Measurements from ENCODE around the gene LARGE1.
"Not testable (repeated sequence)": the region's sequence is repeated elsewhere in the genome, so short reads cannot be mapped to it uniquely, and the experiment has no call there.

LARGE1 gene

DNA sequence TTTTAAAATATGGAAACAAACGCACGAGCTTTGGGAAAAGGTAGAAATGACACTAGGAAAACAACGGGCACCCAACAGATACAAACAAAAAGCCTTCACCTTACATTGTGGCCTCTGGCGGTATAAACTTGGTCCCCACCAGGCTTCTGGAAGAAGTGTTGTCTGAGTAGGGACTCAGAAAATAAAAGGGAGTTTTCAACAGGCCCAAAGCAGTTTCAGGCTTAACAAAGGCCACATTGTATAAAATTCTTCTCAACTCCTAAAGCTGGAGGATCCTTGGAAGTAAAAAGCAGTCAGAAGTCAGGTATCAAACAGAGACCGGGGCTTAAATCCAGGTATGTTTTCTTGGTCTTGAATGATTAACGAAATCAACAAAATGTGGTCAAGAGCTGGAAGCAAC, 61.0 kb downstream of the LARGE1 start:
- Mint-ChIP-seq H3K4me1 (no peaks in the 10 kb centered on the region), H3K9me3 (no peaks in the 10 kb centered on the region), H3K27ac (ENCODE audit: low read depth) (no peak overlapping the region), H3K36me3 (ENCODE audit: insufficient read depth) (no peaks in the 10 kb centered on the region), H3K4me3 (no peak overlapping the region), H3K27me3 (no peaks in the 10 kb centered on the region)
- ATAC-seq (replicated peaks; ENCODE audit: extremely low read depth, poor library complexity, severe bottlenecking), result no peak
- DNase-seq (ENCODE audit: low spot score in 2 of 2), result no peak

DNA sequence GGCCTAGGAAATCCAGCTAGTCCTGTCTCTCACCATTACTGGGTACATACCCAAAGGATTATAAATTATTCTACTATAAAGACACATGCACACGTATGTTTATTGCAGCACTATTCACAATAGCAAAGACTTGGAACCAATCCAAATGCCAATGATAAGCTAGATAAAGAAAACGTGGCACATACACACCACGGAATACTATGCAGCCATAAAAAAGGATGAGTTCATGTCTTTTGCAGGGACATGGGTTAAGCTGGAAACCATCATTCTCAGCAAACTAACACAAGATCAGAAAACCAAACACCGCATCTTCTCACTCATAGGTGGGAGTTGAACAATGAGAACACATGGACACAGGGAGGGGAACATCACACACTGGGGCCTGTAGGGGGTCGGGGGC, 61.6 kb downstream of the LARGE1 start:
- H3K36me3 Mint-ChIP-seq (ENCODE audit: insufficient read depth); ATAC-seq (replicated peaks; ENCODE audit: extremely low read depth, poor library complexity, severe bottlenecking); H3K27me3 Mint-ChIP-seq; H3K27ac Mint-ChIP-seq (ENCODE audit: low read depth); H3K4me1 Mint-ChIP-seq; H3K9me3 Mint-ChIP-seq; DNase-seq (ENCODE audit: low spot score in 2 of 2); H3K4me3 Mint-ChIP-seq: not testable (repeated sequence)

- not testable (repeated sequence) for H3K4me3 Mint-ChIP-seq; H3K9me3 Mint-ChIP-seq; ATAC-seq (replicated peaks; ENCODE audit: extremely low read depth, poor library complexity, severe bottlenecking); H3K36me3 Mint-ChIP-seq (ENCODE audit: insufficient read depth); H3K27ac Mint-ChIP-seq (ENCODE audit: low read depth); H3K27me3 Mint-ChIP-seq; DNase-seq (ENCODE audit: low spot score in 2 of 2)
- H3K4me1 Mint-ChIP-seq, result peaks cover 12% of the 10 kb centered on the region
Observed at GRCh38 chr22:33857767-33858166, 62.5 kb downstream of the LARGE1 start.

GRCh38 chr22:33854724-33855123, 65.6 kb downstream of the LARGE1 start:
- ATAC-seq (replicated peaks; ENCODE audit: extremely low read depth, poor library complexity, severe bottlenecking), result no peak
- H3K4me3 Mint-ChIP-seq, result peak overlapping the region; percentile 81
- no peak overlapping the region for H3K27ac Mint-ChIP-seq (ENCODE audit: low read depth)
- H3K27me3 Mint-ChIP-seq, result no peaks in the 10 kb centered on the region
- H3K4me1 Mint-ChIP-seq, result peaks cover 13% of the 10 kb centered on the region
- H3K36me3 Mint-ChIP-seq (ENCODE audit: insufficient read depth), result no peaks in the 10 kb centered on the region
- no peaks in the 10 kb centered on the region for H3K9me3 Mint-ChIP-seq
- DNase-seq (ENCODE audit: low spot score in 2 of 2), result no peak

GRCh38 chr22:33853200-33854097, 66.8 kb downstream of the LARGE1 start:
- peak overlapping the region; percentile 81 for H3K4me3 Mint-ChIP-seq
- no peaks in the 10 kb centered on the region for H3K36me3 Mint-ChIP-seq (ENCODE audit: insufficient read depth)
- peak overlapping the region; percentile 74 for H3K27ac Mint-ChIP-seq (ENCODE audit: low read depth)
- H3K9me3 Mint-ChIP-seq, result no peaks in the 10 kb centered on the region
- DNase-seq (ENCODE audit: low spot score in 2 of 2) (no peak), ATAC-seq (replicated peaks; ENCODE audit: extremely low read depth, poor library complexity, severe bottlenecking) (no peak)
- peaks cover 13% of the 10 kb centered on the region for H3K4me1 Mint-ChIP-seq
- H3K27me3 Mint-ChIP-seq, result no peaks in the 10 kb centered on the region

GRCh38 chr22:33851821-33852384, 68.4 kb downstream of the LARGE1 start:
- H3K4me3 Mint-ChIP-seq, result no peak overlapping the region
- ATAC-seq (replicated peaks; ENCODE audit: extremely low read depth, poor library complexity, severe bottlenecking) (no peak), DNase-seq (ENCODE audit: low spot score in 2 of 2) (no peak)
- H3K27me3 Mint-ChIP-seq, result no peaks in the 10 kb centered on the region
- no peaks in the 10 kb centered on the region for H3K36me3 Mint-ChIP-seq (ENCODE audit: insufficient read depth)
- peaks cover 13% of the 10 kb centered on the region for H3K4me1 Mint-ChIP-seq
- H3K27ac Mint-ChIP-seq (ENCODE audit: low read depth), result no peak overlapping the region
- no peaks in the 10 kb centered on the region for H3K9me3 Mint-ChIP-seq

GRCh38 chr22:33851240-33851639, 69.0 kb downstream of the LARGE1 start:
- Mint-ChIP-seq H3K9me3 (no peaks in the 10 kb centered on the region), H3K27ac (ENCODE audit: low read depth) (no peak overlapping the region), H3K4me1 (peaks cover 13% of the 10 kb centered on the region), H3K27me3 (no peaks in the 10 kb centered on the region), H3K4me3 (no peak overlapping the region), H3K36me3 (ENCODE audit: insufficient read depth) (no peaks in the 10 kb centered on the region)
- ATAC-seq (replicated peaks; ENCODE audit: extremely low read depth, poor library complexity, severe bottlenecking), result no peak
- DNase-seq (ENCODE audit: low spot score in 2 of 2), result no peak

DNA sequence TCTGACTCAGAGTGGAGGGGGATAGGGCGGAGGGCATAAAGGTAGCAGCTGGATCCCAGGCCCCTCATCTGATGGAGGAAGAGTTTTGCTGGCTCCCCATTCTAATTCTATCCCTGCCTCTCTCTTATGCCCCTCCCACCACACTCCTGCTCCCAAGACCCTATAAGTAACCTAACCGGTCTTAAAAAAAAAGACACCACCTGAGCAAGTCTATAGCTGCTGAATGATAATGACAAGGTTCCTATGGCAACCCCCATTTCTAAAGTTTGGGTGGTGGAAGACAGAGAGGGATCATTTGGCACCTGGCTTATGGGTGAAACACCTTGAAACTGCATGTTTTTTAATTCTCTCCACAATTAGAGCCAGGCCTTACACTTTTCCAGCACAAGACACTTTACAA, 69.6 kb downstream of the LARGE1 start:
- H3K36me3 Mint-ChIP-seq (ENCODE audit: insufficient read depth), result no peaks in the 10 kb centered on the region
- H3K27me3 Mint-ChIP-seq, result no peaks in the 10 kb centered on the region
- ATAC-seq (replicated peaks; ENCODE audit: extremely low read depth, poor library complexity, severe bottlenecking), result no peak

GRCh38 chr22:33850193-33850592, 70.1 kb downstream of the LARGE1 start:
- Mint-ChIP-seq H3K4me3 (no peak overlapping the region), H3K36me3 (ENCODE audit: insufficient read depth) (peaks cover 2% of the 10 kb centered on the region), H3K27me3 (no peaks in the 10 kb centered on the region), H3K9me3 (no peaks in the 10 kb centered on the region), H3K4me1 (peaks cover 13% of the 10 kb centered on the region), H3K27ac (ENCODE audit: low read depth) (no peak overlapping the region)
- no peak for ATAC-seq (replicated peaks; ENCODE audit: extremely low read depth, poor library complexity, severe bottlenecking)
- DNase-seq (ENCODE audit: low spot score in 2 of 2), result no peak

More for the DNA sequence above, 69.6 kb downstream of the LARGE1 start:
- Mint-ChIP-seq H3K27ac (ENCODE audit: low read depth) (no peak overlapping the region), H3K4me3 (no peak overlapping the region), H3K4me1 (peaks cover 13% of the 10 kb centered on the region), H3K9me3 (no peaks in the 10 kb centered on the region)
- no peak for DNase-seq (ENCODE audit: low spot score in 2 of 2)

- H3K4me3 Mint-ChIP-seq, result no peak overlapping the region
- DNase-seq (ENCODE audit: low spot score in 2 of 2) (no peak), ATAC-seq (replicated peaks; ENCODE audit: extremely low read depth, poor library complexity, severe bottlenecking) (no peak)
- H3K9me3 Mint-ChIP-seq, result no peaks in the 10 kb centered on the region
- no peak overlapping the region for H3K27ac Mint-ChIP-seq (ENCODE audit: low read depth)
- H3K36me3 Mint-ChIP-seq (ENCODE audit: insufficient read depth), result peaks cover 3% of the 10 kb centered on the region
- H3K4me1 Mint-ChIP-seq, result peaks cover 5% of the 10 kb centered on the region
- no peaks in the 10 kb centered on the region for H3K27me3 Mint-ChIP-seq
Observed at GRCh38 chr22:33848251-33848650, 72.0 kb downstream of the LARGE1 start.

DNA sequence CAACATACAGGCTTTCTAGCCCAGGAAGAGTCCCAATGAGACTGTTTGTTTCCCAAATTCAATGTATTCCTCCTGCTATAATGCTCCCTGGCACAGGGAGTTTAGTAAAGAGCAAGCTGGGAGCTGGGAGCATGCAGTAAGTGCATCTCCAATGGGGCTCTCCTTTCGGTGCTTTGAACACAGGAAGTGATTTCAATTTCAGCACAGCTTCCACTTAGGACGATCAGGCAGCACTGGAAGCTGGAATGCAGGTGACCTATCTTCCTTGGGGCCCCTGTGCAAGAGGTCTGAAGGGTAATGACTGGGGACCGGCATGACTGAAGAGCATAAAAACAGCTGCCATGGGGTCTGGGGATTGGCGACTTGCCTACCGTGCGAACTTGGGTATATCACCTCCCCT, 76.0 kb downstream of the LARGE1 start:
- Mint-ChIP-seq H3K9me3 (no peaks in the 10 kb centered on the region), H3K4me1 (no peaks in the 10 kb centered on the region), H3K27me3 (no peaks in the 10 kb centered on the region), H3K4me3 (no peak overlapping the region), H3K27ac (ENCODE audit: low read depth) (no peak overlapping the region), H3K36me3 (ENCODE audit: insufficient read depth) (peaks cover 3% of the 10 kb centered on the region)
- ATAC-seq (replicated peaks; ENCODE audit: extremely low read depth, poor library complexity, severe bottlenecking) (no peak), DNase-seq (ENCODE audit: low spot score in 2 of 2) (no peak)

DNA sequence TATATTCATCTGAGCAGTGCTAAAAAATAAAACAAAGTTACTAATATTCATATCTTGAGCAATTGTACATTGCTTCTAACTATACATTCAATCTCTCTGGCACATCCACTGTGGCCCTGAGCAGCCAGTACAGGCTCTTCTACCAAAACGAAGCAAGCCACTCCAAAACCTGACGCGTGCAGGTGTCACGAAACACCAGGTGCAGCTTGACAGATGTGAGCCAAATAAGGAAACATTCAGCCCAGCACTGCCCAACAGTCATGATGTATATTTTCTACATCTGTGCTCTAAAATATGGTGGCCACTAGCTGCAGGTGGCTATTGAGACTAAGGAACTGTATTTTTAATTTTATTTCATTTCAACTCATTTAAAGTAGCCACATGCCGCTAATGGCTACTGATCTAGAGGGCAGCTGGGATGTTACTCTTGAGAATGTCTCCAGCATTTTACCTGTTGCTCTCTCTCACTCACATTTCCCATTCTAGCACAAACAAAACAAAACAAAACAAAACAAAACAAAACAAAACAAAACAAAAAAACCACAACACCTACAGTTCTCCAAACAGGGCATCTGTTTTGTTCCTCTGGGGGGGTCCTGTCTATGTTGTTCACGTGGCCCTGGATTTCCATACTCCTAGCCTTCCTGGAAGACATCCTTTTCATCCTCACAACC, 77.7 kb downstream of the LARGE1 start:
- ATAC-seq (replicated peaks; ENCODE audit: extremely low read depth, poor library complexity, severe bottlenecking) (no peak), DNase-seq (ENCODE audit: low spot score in 2 of 2) (no peak)
- H3K4me3 Mint-ChIP-seq, result no peak overlapping the region
- peaks cover 3% of the 10 kb centered on the region for H3K36me3 Mint-ChIP-seq (ENCODE audit: insufficient read depth)
- no peaks in the 10 kb centered on the region for H3K27me3 Mint-ChIP-seq
- no peak overlapping the region for H3K27ac Mint-ChIP-seq (ENCODE audit: low read depth)
- H3K9me3 Mint-ChIP-seq, result no peaks in the 10 kb centered on the region
- H3K4me1 Mint-ChIP-seq, result no peaks in the 10 kb centered on the region

DNA sequence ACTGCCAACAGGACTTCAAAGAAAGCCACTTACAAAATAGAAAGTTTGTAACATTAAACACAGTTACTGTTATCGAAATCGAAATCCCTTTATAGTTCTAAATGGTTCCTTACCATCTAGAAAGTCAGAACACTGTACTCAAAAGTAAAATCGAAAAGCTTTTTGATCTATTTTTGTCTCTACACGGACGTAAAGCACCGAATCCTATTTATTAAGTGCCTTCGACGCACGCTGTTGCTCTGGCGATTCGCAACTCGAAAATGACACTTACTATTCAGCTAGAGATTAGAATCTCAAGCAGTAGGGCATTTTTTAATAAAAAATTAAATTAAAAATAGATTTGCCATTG, 78.3 kb downstream of the LARGE1 start:
- H3K36me3 Mint-ChIP-seq (ENCODE audit: insufficient read depth), result peaks cover 3% of the 10 kb centered on the region
- H3K27me3 Mint-ChIP-seq, result no peaks in the 10 kb centered on the region
- H3K9me3 Mint-ChIP-seq, result no peaks in the 10 kb centered on the region
- ATAC-seq (replicated peaks; ENCODE audit: extremely low read depth, poor library complexity, severe bottlenecking) (no peak), DNase-seq (ENCODE audit: low spot score in 2 of 2) (no peak)
- no peak overlapping the region for H3K27ac Mint-ChIP-seq (ENCODE audit: low read depth)
- H3K4me3 Mint-ChIP-seq, result no peak overlapping the region
- H3K4me1 Mint-ChIP-seq, result no peaks in the 10 kb centered on the region
